HG03097 (cell line): Measurements from ENCODE around the gene IL36RN.

Experiments
- ATAC-seq: cut with Tn5 transposase; IDR thresholded peaks from one replicate; pipeline ENCODE4 v1.9.1; 2021; ENCODE audit not compliant: unreplicated experiment, low FRiP score

The IL36RN gene

GRCh38 chr2:113046465-113046864, 12.5 kb upstream of the IL36RN start:
- ATAC-seq, result no peak

DNA sequence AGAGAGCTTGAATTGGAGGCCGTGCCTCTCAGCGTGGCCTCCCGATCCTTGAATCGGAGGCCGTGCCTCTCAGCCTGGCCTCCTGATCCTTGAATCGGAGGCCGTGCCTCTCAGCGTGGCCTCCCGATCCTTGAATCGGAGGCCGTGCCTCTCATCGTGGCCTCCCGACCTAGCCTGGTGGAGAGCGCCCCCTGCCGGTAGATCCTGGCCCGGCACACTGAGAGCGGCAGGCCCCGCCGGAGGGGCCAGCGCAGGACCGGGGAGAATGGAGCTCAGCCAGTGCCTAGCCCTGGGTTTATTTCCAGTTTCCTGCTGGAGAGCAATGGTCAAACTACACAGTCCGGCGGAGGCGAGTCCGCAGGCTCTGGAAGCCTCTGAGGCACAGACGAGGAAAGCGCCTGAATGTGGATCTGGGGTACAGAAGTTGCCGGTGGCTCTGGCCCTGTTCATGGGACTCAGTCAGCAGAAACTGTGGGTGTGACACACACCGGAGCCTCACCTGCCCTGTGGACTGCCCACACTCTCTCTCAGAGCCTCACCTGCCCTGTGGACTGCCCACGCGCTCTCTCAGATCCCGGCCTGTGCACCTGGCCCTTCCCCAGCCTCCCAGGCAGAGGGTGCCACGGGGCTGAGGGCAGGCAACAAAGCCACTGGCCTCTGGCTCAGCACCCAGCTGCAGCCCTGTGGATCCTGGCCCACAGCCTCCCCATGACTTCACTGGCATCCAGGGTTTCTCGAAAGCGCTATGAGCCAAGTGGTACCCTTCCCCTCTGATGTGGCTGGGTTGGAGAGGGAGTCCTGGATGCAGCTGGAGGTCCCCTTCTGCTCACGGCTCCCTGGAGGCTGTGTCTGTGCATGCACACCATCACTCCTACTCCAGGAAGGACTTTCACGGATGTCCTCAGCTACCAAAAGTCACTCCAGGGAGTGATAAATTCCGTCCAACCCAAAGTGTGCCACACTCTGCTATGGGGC, 7.8 kb upstream of the IL36RN start:
- no peak for ATAC-seq

DNA sequence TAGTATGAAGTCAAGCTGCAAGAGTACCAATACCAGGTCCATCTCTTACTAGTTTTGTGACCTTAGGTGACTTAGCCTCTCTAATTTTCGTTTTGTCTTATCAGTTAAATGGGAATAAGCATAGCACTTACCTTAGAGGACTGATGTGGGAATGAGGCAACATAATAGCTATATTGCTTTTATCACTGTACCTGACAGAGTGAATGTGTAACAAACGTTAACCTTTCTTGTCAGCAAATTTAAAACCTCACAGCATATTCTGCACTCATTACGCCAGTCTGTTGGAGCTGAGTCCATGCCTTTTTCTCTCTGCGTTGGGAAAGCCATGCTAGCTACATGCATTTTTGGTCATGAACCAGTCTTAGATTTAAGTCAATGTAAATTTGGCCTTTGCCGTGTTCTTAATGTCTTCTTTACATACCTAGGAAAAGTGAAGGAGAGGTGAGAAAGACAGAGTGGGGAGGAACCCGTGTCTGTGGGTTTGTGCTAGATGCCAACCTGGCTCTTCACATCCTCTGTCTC, 6.5 kb upstream of the IL36RN start, which contains the start of gene IL36B:
Gene IL36B (minus strand): TSS at position 472 of the 522 bp plus-strand sequence.
- no peak for ATAC-seq

GRCh38 chr2:113053666-113054065, 5.3 kb upstream of the IL36RN start:
- no peak for ATAC-seq

DNA sequence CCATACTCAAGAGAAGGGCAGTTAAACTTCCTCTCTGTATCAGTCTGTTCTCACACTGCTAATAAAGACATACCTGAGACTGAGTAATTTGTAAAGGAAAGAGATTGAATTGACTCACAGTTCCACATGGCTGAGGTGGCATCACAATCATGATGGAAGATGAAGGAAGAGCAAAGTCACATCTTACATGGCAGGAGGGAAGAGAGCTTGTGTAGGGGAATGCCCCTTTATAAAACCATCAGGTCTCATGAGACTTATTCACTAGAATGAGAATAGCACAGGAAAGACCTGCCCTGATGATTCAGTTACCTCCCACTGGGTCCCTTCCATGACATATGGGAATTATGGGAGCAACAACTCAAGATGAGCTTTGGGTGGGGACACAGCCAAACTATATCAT, 4.9 kb upstream of the IL36RN start:
- ATAC-seq, result no peak

DNA sequence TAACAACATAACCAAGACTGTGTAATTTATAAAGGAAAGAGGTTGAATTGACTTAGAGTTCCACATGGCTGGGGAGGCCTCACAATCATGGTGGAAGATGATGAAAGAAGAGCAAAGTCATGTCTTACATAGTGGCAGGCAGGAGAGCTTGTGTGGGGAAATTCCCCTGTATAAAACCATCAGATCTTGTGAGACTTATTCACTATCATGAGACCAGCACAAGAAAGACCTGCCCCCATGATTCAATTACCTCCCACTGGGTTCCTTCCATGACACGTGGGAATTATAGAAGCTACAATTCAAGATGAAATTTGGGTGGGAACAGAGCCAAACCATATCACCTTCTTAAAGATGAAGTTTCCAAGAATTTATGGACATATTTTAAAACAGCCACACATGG, 2.5 kb upstream of the IL36RN start:
- no peak for ATAC-seq

GRCh38 chr2:113057117-113057516, 1.9 kb upstream of the IL36RN start:
- ATAC-seq, result no peak

DNA sequence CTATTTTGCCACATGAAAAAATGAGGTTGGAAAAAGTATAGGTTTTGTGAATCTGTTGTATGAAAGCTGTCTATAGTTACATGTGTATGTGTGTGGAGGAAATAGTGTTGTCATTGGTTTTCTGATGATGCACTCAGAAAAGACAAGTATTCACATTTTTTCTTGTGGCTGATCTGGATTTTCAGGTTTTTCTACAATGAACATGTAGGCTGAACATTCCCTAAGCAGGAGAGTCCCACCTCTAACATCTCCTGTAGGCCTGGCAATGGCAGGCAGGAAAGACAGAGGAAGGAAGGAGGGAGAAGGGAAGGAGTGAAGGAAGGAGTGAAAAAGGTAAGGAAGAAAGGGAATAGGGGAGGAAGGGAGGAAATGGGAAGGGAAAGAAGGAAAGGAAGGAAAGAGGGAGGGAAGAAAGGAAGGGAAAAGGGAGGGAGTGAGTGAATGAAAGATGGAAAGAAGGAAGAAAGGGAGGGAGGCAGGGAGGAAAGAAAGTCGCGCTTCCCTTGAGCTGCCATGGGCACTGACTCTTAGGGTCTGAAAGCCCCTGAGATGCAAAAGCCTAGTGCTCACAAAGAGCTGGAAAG, 495 bp upstream of the IL36RN start:
- no peak for ATAC-seq

- no peak for ATAC-seq
Measured at GRCh38 chr2:113060396-113060795, 1.4 kb downstream of the IL36RN start.

DNA sequence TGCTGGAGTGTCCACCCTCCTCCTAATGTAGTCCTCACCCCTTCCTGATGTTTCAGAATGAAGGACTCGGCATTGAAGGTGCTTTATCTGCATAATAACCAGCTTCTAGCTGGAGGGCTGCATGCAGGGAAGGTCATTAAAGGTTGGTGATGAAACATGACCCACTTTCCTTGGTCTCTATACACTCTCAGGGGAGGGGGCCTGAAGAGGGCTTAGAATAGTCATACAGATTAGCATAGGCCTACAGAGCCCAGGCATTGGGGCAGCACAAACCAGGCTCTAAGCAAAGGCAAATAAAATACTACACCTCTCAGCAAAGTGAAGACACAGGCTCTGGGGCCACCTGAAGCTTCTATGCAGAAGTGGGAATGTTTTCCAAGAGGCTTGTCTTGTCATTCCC, 1.8 kb downstream of the IL36RN start:
- no peak for ATAC-seq

GRCh38 chr2:113061241-113061640, 2.2 kb downstream of the IL36RN start:
- no peak for ATAC-seq

- no peak for ATAC-seq
Measured at GRCh38 chr2:113061896-113062770, 3.1 kb downstream of the IL36RN start.

- no peak for ATAC-seq
Measured at GRCh38 chr2:113064281-113064680, 5.3 kb downstream of the IL36RN start.

DNA sequence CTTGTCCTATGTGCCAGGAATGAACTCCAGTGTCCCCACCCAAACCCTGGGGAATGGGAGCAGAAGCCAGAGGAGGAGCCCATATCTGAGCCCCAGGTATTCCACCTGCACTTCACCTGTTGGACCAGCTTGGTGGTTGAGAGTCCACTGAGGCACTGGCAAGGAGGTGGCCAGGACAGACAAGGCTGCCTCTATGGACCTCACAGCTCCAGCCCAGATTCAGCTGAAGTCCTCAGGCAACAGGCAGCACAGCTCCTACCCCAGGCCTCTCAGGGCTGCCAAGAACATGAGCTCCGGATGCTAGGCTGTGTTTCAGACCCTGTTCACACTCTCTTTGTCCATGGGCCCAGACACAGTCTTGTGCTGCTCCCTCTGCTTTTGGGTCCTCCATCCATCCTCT, 5.9 kb downstream of the IL36RN start:
- no peak for ATAC-seq

GRCh38 chr2:113067681-113068080, 8.7 kb downstream of the IL36RN start, which contains the start of gene IL1F10:
Gene IL1F10 (plus strand): TSS chr2:113067970. CDS start chr2:113072739, 4,769 bp downstream.
- ATAC-seq, result no peak

- ATAC-seq, result no peak
Measured at GRCh38 chr2:113068249-113068648, 9.3 kb downstream of the IL36RN start.

DNA sequence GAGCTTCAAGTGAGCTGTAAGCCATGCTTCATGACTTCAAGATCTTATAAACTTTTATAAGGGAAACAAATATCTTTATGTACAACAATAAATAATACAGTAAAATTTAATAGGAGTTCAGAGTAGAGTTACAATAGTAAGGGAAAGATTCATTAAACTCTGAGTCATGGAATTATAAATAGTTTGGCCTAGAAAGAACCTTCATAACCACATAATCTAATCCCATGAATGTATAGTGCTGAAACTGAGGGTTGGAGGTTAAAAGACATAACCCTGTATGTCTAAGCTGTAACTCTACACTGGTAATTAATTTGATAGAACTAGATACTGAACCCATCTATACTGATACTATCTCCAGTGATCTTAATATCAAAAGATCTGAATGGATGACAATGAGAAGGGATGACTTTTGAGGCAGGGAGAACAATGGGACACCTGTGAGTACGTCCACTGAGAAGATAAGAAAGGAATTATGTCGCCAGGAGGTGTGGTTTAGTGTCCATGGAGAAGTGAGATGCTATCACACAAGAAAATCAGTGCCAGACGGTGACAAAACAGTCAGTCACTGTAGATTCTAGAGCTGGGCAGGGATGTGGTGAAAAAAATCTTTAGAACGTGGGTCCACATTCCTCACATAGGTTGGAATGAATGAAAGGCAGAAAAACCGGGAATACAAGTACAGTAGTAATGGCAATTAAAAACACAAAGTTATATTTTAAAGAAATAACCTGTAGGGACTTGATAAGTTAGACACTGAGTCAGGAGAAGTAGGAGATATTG, 9.9 kb downstream of the IL36RN start:
- ATAC-seq, result no peak

GRCh38 chr2:113069676-113070605, 10.9 kb downstream of the IL36RN start:
- no peak for ATAC-seq

- no peak for ATAC-seq
Measured at GRCh38 chr2:113070606-113070975, 11.6 kb downstream of the IL36RN start.
